GM12878 (cell line): Measurements from ENCODE around the gene FBXO42. TPM values are rescaled to one million over a fixed set of nuclear protein-coding genes. Genes with fewer than 3 reads are reported as not detected.

Source experiments
- ATAC-seq: fragments of 200-7000 bp; cut with Tn5 transposase; 3 replicates; pipeline ENCODE4 v1.9.1; 2020; ENCODE audit warnings: mild to moderate bottlenecking, moderate library complexity
- BruUV-seq: library from RNA; stranded (reverse); fragments of 400-500 nt; replicated peaks from 2 replicates; lab custom pipeline; 2021; lab: Mats Ljungman, UMichigan
- CTCF ChIA-PET: fragments of 300-600 bp; sonication (Branson Sonifier 250); formaldehyde crosslinking; extraction: SDS; loops from one replicate; lab custom pipeline; 2021; ENCODE audit warnings: inconsistent platforms; lab: Yijun Ruan, JAX
- POLR2A ChIA-PET: fragments of 350-600 bp; formaldehyde crosslinking; extraction: SDS; loops from one replicate; lab custom pipeline; 2021; ENCODE audit warnings: inconsistent platforms; lab: Charles Lee
- RAD21 ChIA-PET: fragments of 300-600 bp; sonication (Branson Sonifier 250); formaldehyde crosslinking; loops from one replicate; lab custom pipeline; 2023; ENCODE audit warnings: antibody characterized with exemption; ENCODE audit not compliant: unreplicated experiment; lab: Charles Lee
- SMC1A ChIA-PET: fragments of 300-600 bp; sonication (Branson Sonifier 250); formaldehyde crosslinking; loops from one replicate; lab custom pipeline; 2023; ENCODE audit not compliant: unreplicated experiment, uncharacterized antibody; lab: Charles Lee
- DNase-seq: peaks from one replicate; pipeline ENCODE4 v3.0.0-alpha.2; 2011; ENCODE audit warnings: low read depth, low spot score
- FAIRE-seq: peaks from 3 replicates; lab custom pipeline; 2011; peaks lifted over from hg19 to GRCh38; lab: Jason Lieb, UNC
- H2AFZ ChIP-seq: 2 replicates; pipeline ENCODE4 v1.6.0; 2011; ENCODE audit warnings: low read depth, low read length, control low read depth; ENCODE audit not compliant: control insufficient read depth
- H3K27ac ChIP-seq: 2 replicates; pipeline ENCODE4 v1.5.1; 2011; ENCODE audit warnings: control low read depth; ENCODE audit not compliant: control insufficient read depth, insufficient read depth
- H3K27me3 ChIP-seq, 2 experiments: replicated peaks in 1 of 2; 2 replicates each; pipeline versions ENCODE4 v1.6.0 to v1.6.1; 2011; ENCODE audit warnings: low read length in 1 of 2; ENCODE audit not compliant: control insufficient read depth in 2 of 2, insufficient read depth in 2 of 2
- H3K36me3 ChIP-seq, 2 experiments: 2 replicates each; pipeline ENCODE4 v1.5.1; 2011; ENCODE audit warnings: low read length in 1 of 2; ENCODE audit not compliant: control insufficient read depth in 2 of 2, insufficient read depth in 2 of 2
- H3K4me1 ChIP-seq: 2 replicates; pipeline ENCODE4 v1.6.1; 2011; ENCODE audit warnings: mild to moderate bottlenecking, low read length, moderate library complexity, mixed read lengths; ENCODE audit not compliant: control insufficient read depth, insufficient read depth
- H3K4me2 ChIP-seq: 2 replicates; pipeline ENCODE4 v1.6.0; 2011; ENCODE audit warnings: control low read depth; ENCODE audit not compliant: control insufficient read depth, insufficient read depth
- H3K4me3 ChIP-seq: fragments of 200-600 bp; sonication (generic); 2 replicates; pipeline ENCODE4 v1.5.1; 2016
- H3K79me2 ChIP-seq: 2 replicates; pipeline ENCODE4 v1.6.0; 2011; ENCODE audit warnings: low read length; ENCODE audit not compliant: control insufficient read depth, insufficient read depth
- H3K9ac ChIP-seq: 2 replicates; pipeline ENCODE4 v1.8.0; 2011; ENCODE audit warnings: low read length, control low read depth, mixed read lengths; ENCODE audit not compliant: control insufficient read depth, insufficient read depth
- H3K9me3 ChIP-seq: replicated peaks from 3 replicates; pipeline ENCODE4 v1.5.1; 2011; ENCODE audit warnings: mild to moderate bottlenecking, low read length; ENCODE audit not compliant: control insufficient read depth, insufficient read depth
- H4K20me1 ChIP-seq: 2 replicates; pipeline ENCODE4 v1.6.0; 2011; ENCODE audit not compliant: control insufficient read depth, insufficient read depth
- BCLAF1 ChIP-seq: fragments of 450-650 bp; IDR thresholded peaks from 2 replicates; pipeline ENCODE4 v1.6.1; 2017; ENCODE audit warnings: antibody characterized with exemption, mild to moderate bottlenecking, moderate library complexity
- HDAC2 ChIP-seq: fragments of 200-600 bp; sonication (generic); IDR thresholded peaks from 2 replicates; pipeline ENCODE4 v1.6.1; 2017
- POLR2AphosphoS2 ChIP-seq: IDR thresholded peaks from 2 replicates; pipeline ENCODE4 v1.6.1; 2011; ENCODE audit warnings: low read depth, mild to moderate bottlenecking, low read length, improper control_type of control experiment, moderate library complexity
- SRF ChIP-seq, 2 experiments: IDR thresholded peaks; 2 replicates each; pipeline ENCODE4 v1.6.1; 2011; ENCODE audit warnings: low read depth in 2 of 2, low read length in 2 of 2, mild to moderate bottlenecking in 1 of 2, moderate library complexity in 1 of 2
- ZNF207 ChIP-seq: fragments of 450-650 bp; IDR thresholded peaks from 2 replicates; pipeline ENCODE4 v1.6.1; 2014; ENCODE audit warnings: antibody characterized with exemption, mild to moderate bottlenecking, borderline replicate concordance
- ZNF217 ChIP-seq: fragments of 450-650 bp; IDR thresholded peaks from 2 replicates; pipeline ENCODE4 v1.6.1; 2017; ENCODE audit warnings: antibody characterized with exemption, mild to moderate bottlenecking
- WGBS: methylation state at CpG from one replicate; pipeline ENCODE4 v1.1.6; 2016; ENCODE audit warnings: low lambda C conversion rate; ENCODE audit not compliant: insufficient replicate concordance, insufficient coverage; ENCODE audit errors: missing lambda C conversion rate; 5-methylcytosine and 5-hydroxymethylcytosine counted together
- in situ Hi-C: fragments of 300-500 bp; cut with MboI; formaldehyde crosslinking; loops from 9 replicates; pipeline ENCODE4 v1.14.3; 2018; ENCODE audit warnings: mixed read lengths
- intact Hi-C: fragments of 100-400 bp; cut with micrococcal nuclease; formaldehyde crosslinking; loops from one replicate; pipeline ENCODE4 v1.14.2; 2022; ENCODE audit not compliant: unreplicated experiment
- polyA plus RNA-seq, 11 experiments: library from polyadenylated mRNA; depleted of rRNA in 4 of 11; unstranded in 6 of 11; stranded (reverse) in 5 of 11; fragments of >200 nt; fragmentation: Nextera tagmentation in 4 of 11; fragmentation: Illumina TruSeq in 1 of 11; extraction: Ambion mirVana in 4 of 11; extraction: Trizol in 1 of 11; gene quantifications; 1 replicate in 1 of 11; 2 replicates in 10 of 11; pipeline versions ENCODE4 v1.2.1 to v1.2.3, GENCODE V29; 2011 to 2016; ENCODE audit warnings: inconsistent platforms in 2 of 11, missing spikeins in 2 of 11, low read depth in 1 of 11
- total RNA-seq, 4 experiments: library from RNA; depleted of rRNA in 3 of 4; stranded (reverse); fragments of >200 nt in 3 of 4; fragmentation: Illumina TruSeq in 1 of 4; extraction: Trizol in 1 of 4; gene quantifications; 2 replicates each; pipeline versions ENCODE4 v1.2.1 to v1.2.3, GENCODE V29; 2013 to 2021

The FBXO42 gene
- total and polyA plus RNA-seq, 10 of the 15 experiments (the other 5 are each of a cell fraction or from before 2014, with no cell fraction given): 6.1 to 23.8 (median 15.2) TPM

GRCh38 chr1:16275591-16275990 is 76.7 kb downstream of the FBXO42 start:
- CTCF ChIA-PET: no interaction called here
- Histone ChIP-seq H3K4me3 (no peak overlapping the region), H3K27me3 (no peaks in the 10 kb centered on the region), H3K36me3 (no peaks in the 10 kb centered on the region; a peak in 2 of 4 replicates), H3K9ac (no peak overlapping the region)
- WGBS: 90% methylated on average over 7 of the region's 7 CpGs
- DNase-seq: no peak
- no peak for ATAC-seq
- TF ChIP-seq SRF (IDR thresholded peaks at IDR 0.05; ENCODE audit: low read depth in 2 of 2, low read length in 2 of 2): no peak
- no peak for TF ChIP-seq HDAC2
- TF ChIP-seq BCLAF1: no peak
- TF ChIP-seq ZNF217: no peak
- no peak for TF ChIP-seq ZNF207
- TF ChIP-seq POLR2AphosphoS2: no peak
- TF ChIP-seq, all 136 proteins: peak for 0
- H3K9me3 ChIP-seq: no peaks in the 10 kb centered on the region
- intact Hi-C loops (no loop called here), in situ Hi-C loops (no loop called here)
- no peak for FAIRE-seq
- no TSS peak for BruUV-seq
- POLR2A ChIA-PET: interaction anchor here (0.6 kb wide), 1 partner anchor 89 kb away, joined by 3 read pairs; no protein-coding TSS in a partner anchor
- RAD21 ChIA-PET: interaction anchor here (0.7 kb wide), 1 partner anchor 110 kb away, joined by 3 read pairs; no protein-coding TSS in a partner anchor
- H3K79me2 ChIP-seq: no peaks in the 10 kb centered on the region
- SMC1A ChIA-PET: no interaction called here
- H2AFZ ChIP-seq: no peak overlapping the region
- no peaks in the 10 kb centered on the region for H4K20me1 ChIP-seq
- no peaks in the 10 kb centered on the region for H3K4me1 ChIP-seq
- no peak overlapping the region for H3K4me2 ChIP-seq
- no peak overlapping the region for H3K27ac ChIP-seq
